Esophagus squamous epithelium (tissue), 5 donors: ENCODE measurements around the gene WRAP53. TPM values are rescaled to one million over a fixed set of nuclear protein-coding genes. Genes with fewer than 3 reads are reported as not detected.

Experiments used
- DNase-seq: peaks from one replicate; lab custom pipeline; 2025; lab: John Stamatoyannopoulos, UW
- H3K27ac ChIP-seq, 4 donors: fragments of 200-600 bp; sonication (generic); one replicate each; pipeline ENCODE4 v1.5.1; 2016 to 2019; ENCODE audit warnings: mild to moderate bottlenecking in 1 of 4
- H3K27me3 ChIP-seq, 4 donors: fragments of 200-600 bp; sonication (generic); 1 replicate in 3 of 4; 2 replicates in 1 of 4; pipeline versions ENCODE4 v1.5.1 to v1.6.0; 2017 to 2021; ENCODE audit warnings: antibody characterized with exemption in 1 of 4
- H3K36me3 ChIP-seq, 3 donors: fragments of 200-600 bp; sonication (generic); one replicate each; pipeline ENCODE4 v1.5.1; 2016 to 2019
- H3K4me1 ChIP-seq, 3 donors: fragments of 200-600 bp; sonication (generic); one replicate each; pipeline ENCODE4 v1.5.1; 2017 to 2019
- H3K4me3 ChIP-seq, 4 donors: fragments of 200-600 bp; sonication (generic); 1 replicate in 3 of 4; 2 replicates in 1 of 4; pipeline ENCODE4 v1.5.1; 2016 to 2019; ENCODE audit warnings: mild to moderate bottlenecking in 2 of 4, moderate library complexity in 1 of 4
- H3K9me3 ChIP-seq, 3 donors: fragments of 200-600 bp; sonication (generic); one replicate each; pipeline ENCODE4 v1.5.1; 2016 to 2019
- POLR2A ChIP-seq, 4 donors: fragments of 450-650 bp; IDR thresholded peaks; one replicate each; pipeline ENCODE4 v1.6.1; 2017; ENCODE audit warnings: antibody characterized with exemption in 4 of 4, mild to moderate bottlenecking in 4 of 4, moderate library complexity in 3 of 4
- WGBS, 2 donors: methylation state at CpG; one replicate each; pipeline ENCODE4 v1.1.5; 2018; 5-methylcytosine and 5-hydroxymethylcytosine counted together
- intact Hi-C: fragments of 100-400 bp; cut with DNase I; formaldehyde crosslinking; loops from one replicate; pipeline ENCODE4 v1.15.0; 2022
- total RNA-seq, 4 donors: library from RNA; depleted of rRNA; stranded (reverse); fragments of >200 nt; gene quantifications; one replicate each; pipeline ENCODE4 v1.1.0, GENCODE V29; 2016
- TF ChIP-seq, protein P1 (sequence below), 6 experiments: fragments of 450-650 bp in 4 of 6; fragments of 200-600 bp in 2 of 6; sonication (generic) in 2 of 6; IDR thresholded peaks; one replicate each; pipeline ENCODE4 v1.5.1; 2016 to 2019; ENCODE audit warnings: antibody characterized with exemption in 6 of 6, mild to moderate bottlenecking in 4 of 6, moderate library complexity in 4 of 6
- donor health status: DM: yes; HTN: yes; CAD: no.

The WRAP53 gene
- total RNA-seq, 4 donors from 2014 or later = 3.5 to 6.0 (median 3.8) TPM

GRCh38 chr17:7652388-7653356 is 35.6 kb upstream of the WRAP53 start:
- H3K36me3 ChIP-seq = no peaks in the 10 kb centered on the region
- TF ChIP-seq, protein P1, sequence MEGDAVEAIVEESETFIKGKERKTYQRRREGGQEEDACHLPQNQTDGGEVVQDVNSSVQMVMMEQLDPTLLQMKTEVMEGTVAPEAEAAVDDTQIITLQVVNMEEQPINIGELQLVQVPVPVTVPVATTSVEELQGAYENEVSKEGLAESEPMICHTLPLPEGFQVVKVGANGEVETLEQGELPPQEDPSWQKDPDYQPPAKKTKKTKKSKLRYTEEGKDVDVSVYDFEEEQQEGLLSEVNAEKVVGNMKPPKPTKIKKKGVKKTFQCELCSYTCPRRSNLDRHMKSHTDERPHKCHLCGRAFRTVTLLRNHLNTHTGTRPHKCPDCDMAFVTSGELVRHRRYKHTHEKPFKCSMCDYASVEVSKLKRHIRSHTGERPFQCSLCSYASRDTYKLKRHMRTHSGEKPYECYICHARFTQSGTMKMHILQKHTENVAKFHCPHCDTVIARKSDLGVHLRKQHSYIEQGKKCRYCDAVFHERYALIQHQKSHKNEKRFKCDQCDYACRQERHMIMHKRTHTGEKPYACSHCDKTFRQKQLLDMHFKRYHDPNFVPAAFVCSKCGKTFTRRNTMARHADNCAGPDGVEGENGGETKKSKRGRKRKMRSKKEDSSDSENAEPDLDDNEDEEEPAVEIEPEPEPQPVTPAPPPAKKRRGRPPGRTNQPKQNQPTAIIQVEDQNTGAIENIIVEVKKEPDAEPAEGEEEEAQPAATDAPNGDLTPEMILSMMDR (IDR thresholded peaks at IDR 0.05) = no peak
- no peak for TF ChIP-seq POLR2A (IDR thresholded peaks at IDR 0.05)
- peak overlapping the region in 2 of 4 donors; percentile 5 to 73 for H3K27ac ChIP-seq
- intact Hi-C loops = no loop called here
- 67 to 86% methylated on average over 6 to 10 of the region's 12 CpGs for WGBS, 2 donors
- H3K4me3 ChIP-seq = peak overlapping the region in 1 of 4 donors; percentile 73
- H3K9me3 ChIP-seq = no peaks in the 10 kb centered on the region
- DNase-seq = no peak
- H3K27me3 ChIP-seq = peaks cover 3 to 54% (median 10%) of the 10 kb centered on the region in 4 donors
- H3K4me1 ChIP-seq = peaks cover 12 to 28% (median 17%) of the 10 kb centered on the region in 3 donors

DNA sequence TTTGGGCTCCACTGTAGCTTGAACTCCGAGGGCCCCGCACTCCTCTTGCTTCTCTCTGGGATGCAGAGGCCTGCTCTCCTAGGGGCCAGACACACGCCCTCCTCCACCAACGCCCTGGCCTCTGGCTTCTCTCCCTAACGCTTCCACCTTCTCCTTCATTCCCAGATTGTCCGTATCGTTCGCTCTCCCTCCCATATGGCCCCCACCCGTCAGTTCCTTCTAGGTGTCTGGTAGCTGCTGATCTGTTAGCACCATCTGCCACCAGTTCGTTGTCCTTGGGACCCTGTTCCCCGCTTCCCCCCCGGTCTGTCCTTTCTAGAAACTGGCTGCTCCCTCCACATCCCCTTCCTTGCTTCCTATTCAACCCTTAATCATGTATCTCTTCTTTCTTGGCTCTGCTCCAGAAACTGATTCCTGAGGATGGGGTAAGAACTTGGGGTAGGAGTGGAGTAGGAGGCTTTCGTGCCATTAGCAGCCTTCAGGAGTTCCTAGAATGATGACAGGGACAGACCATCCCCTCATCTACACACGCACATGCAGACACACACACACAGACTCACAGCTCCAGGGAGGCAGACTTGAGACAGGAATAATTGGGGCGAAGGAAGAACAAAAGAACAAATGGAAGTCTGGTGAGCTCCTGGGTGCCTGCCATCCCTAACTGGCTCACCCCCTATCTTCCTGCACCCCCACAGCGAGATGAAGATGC is 33.3 kb upstream of the WRAP53 start:
- no peaks in the 10 kb centered on the region for H3K9me3 ChIP-seq
- peaks cover 12 to 27% (median 17%) of the 10 kb centered on the region in 3 donors for H3K4me1 ChIP-seq
- peaks cover 3 to 40% (median 10%) of the 10 kb centered on the region in 4 donors for H3K27me3 ChIP-seq
- H3K27ac ChIP-seq = peak overlapping the region in 1 of 4 donors; percentile 16
- no peak overlapping the region for H3K4me3 ChIP-seq
- 71 to 81% methylated on average over 15 to 16 of the region's 16 CpGs for WGBS, 2 donors
- H3K36me3 ChIP-seq = no peaks in the 10 kb centered on the region
- no peak for TF ChIP-seq POLR2A (IDR thresholded peaks at IDR 0.05)
- TF ChIP-seq, protein P1 (IDR thresholded peaks at IDR 0.05) = no peak
- no peak for DNase-seq
- intact Hi-C loops = no loop called here

GRCh38 chr17:7655541-7655840 is 32.8 kb upstream of the WRAP53 start:
- H3K27ac ChIP-seq = peak overlapping the region in 1 of 4 donors; percentile 16
- no peak overlapping the region for H3K4me3 ChIP-seq
- no peak for DNase-seq
- H3K36me3 ChIP-seq = no peaks in the 10 kb centered on the region
- no peaks in the 10 kb centered on the region for H3K9me3 ChIP-seq
- H3K4me1 ChIP-seq = peaks cover 12 to 22% (median 13%) of the 10 kb centered on the region in 3 donors
- TF ChIP-seq POLR2A (IDR thresholded peaks at IDR 0.05) = no peak
- TF ChIP-seq, protein P1 (IDR thresholded peaks at IDR 0.05) = no peak
- 80 to 90% methylated on average over 11 to 14 of the region's 17 CpGs for WGBS, 2 donors
- intact Hi-C loops = no loop called here
- H3K27me3 ChIP-seq = peaks cover 3 to 35% (median 10%) of the 10 kb centered on the region in 4 donors

- intact Hi-C loops = no loop called here
These were observed 31.2 kb upstream of the WRAP53 start for GRCh38 chr17:7656958-7657609.

More at GRCh38 chr17:7656958-7657609, 31.2 kb upstream of the WRAP53 start:
- WGBS, 2 donors = 42 to 66% methylated on average over 3 to 10 of the region's 10 CpGs
- Histone ChIP-seq H3K27ac (peak overlapping the region in 1 of 4 donors; percentile 40), H3K27me3 (peaks cover 0 to 19% (median under 1%) of the 10 kb centered on the region in 4 donors), H3K36me3 (no peaks in the 10 kb centered on the region), H3K4me3 (no peak overlapping the region), H3K4me1 (peaks cover 0 to 6% (median 0%) of the 10 kb centered on the region in 3 donors), H3K9me3 (no peaks in the 10 kb centered on the region)
- TF ChIP-seq, protein P1 (IDR thresholded peaks at IDR 0.05) = no peak
- no peak for TF ChIP-seq POLR2A (IDR thresholded peaks at IDR 0.05)
- no peak for DNase-seq
